ENCODE measurements around the gene SRP19. TPM values are rescaled to one million over a fixed set of nuclear protein-coding genes. Genes with fewer than 3 reads are reported as not detected.

The SRP19 gene
- total and polyA plus RNA-seq, 2 of the 8 experiments (the other 6 are each of a cell fraction or from before 2014, with no cell fraction given) = 27.5 to 79.9 TPM

- TF ChIP-seq, protein P1, sequence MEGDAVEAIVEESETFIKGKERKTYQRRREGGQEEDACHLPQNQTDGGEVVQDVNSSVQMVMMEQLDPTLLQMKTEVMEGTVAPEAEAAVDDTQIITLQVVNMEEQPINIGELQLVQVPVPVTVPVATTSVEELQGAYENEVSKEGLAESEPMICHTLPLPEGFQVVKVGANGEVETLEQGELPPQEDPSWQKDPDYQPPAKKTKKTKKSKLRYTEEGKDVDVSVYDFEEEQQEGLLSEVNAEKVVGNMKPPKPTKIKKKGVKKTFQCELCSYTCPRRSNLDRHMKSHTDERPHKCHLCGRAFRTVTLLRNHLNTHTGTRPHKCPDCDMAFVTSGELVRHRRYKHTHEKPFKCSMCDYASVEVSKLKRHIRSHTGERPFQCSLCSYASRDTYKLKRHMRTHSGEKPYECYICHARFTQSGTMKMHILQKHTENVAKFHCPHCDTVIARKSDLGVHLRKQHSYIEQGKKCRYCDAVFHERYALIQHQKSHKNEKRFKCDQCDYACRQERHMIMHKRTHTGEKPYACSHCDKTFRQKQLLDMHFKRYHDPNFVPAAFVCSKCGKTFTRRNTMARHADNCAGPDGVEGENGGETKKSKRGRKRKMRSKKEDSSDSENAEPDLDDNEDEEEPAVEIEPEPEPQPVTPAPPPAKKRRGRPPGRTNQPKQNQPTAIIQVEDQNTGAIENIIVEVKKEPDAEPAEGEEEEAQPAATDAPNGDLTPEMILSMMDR (IDR thresholded peaks at IDR 0.05; ENCODE audit: control extremely low read depth in 1 of 3, insufficient read depth in 1 of 3, low read depth in 1 of 3, low read length in 3 of 3) = no peak
- TF ChIP-seq TEAD4 (IDR thresholded peaks at IDR 0.05; ENCODE audit: low read depth, low read length) = no peak
Observed at GRCh38 chr5:112915831-112916230, 54.7 kb downstream of the SRP19 start (continued).
